ENCODE measurements around the gene FOXK1.

GRCh38 chr7:4714161-4714700 lies 32.1 kb downstream of the FOXK1 start:
- TF ChIP-seq POLR2A (IDR thresholded peaks at IDR 0.05): no peak
- no peak for TF ChIP-seq CTCF (IDR thresholded peaks at IDR 0.05)
- no peak for TF ChIP-seq EP300 (IDR thresholded peaks at IDR 0.05)
- no peak for TF ChIP-seq POLR2AphosphoS5 (IDR thresholded peaks at IDR 0.05)

Measured in sigmoid colon (tissue), 4 donors.